Cortex of kidney (tissue), 1 donor: ENCODE measurements around the gene KIAA1549.
"Not testable (repeated sequence)": the region's sequence is repeated elsewhere in the genome, so short reads cannot be mapped to it uniquely, and the experiment has no call there.

Experiments
- DNase-seq: peaks from one replicate; lab custom pipeline; 2025; lab: John Stamatoyannopoulos, UW

The KIAA1549 gene

DNA sequence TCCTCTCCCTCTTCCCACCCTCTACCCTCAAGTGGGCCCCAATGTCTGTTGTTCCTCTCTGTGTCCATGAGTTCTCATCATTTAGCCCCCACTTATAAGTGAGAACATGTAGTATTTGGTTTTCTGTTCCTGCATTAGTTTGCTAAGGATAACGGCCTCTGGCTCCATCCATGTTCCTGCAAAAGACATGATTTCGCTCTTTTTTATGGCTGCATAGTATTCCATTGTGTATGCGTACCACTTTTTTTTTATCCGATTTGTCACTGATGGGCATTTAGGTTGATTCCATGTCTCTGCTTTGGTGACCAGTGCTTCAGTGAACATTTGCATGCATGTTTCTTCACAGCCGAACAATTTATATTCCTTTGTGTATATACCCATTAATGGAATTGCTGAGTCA lies 131.5 kb downstream of the KIAA1549 start:
- no peak for DNase-seq

DNA sequence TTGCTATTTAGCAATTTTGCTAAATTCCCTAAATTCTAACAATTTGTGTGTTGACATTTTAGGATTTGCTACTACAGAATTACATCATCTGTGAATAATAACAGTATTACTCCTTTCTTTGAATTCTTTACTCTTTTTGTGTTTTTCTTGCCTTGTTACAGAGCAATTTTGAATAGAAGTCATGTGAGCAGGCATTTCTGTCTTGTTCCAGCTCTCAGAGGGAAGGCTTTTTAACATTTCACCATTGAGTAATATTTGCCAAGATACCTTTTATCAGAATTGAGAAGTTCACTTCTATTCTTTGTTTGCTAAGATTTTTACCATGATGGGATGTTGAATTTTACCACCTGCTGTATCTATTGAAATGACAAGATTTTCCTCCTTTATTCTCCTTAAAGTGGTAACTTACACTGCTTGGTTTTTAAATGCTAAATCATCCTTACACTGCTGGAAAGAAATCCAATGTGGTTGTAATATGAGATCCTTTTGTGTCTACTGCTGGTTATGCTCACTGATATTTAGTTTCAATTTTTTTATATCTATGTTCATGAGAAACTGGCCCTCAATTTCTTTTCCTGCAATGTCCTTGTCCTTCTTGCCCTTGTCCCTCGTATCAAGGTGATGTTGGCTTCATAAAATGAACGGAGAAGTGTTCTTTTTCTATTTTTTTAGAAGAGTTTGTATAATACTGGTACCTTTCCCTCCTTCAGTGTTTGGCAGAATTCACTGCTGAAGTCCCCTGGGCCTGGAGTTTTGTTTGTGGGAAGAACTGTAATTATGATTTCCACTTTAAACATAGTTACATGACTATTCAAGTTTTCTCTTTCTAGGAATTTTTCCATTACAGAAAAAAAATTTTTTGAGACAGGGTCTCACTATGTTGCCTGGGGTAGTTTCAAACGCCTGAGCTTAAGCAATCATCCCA lies 132.9 kb downstream of the KIAA1549 start:
- DNase-seq = no peak

DNA sequence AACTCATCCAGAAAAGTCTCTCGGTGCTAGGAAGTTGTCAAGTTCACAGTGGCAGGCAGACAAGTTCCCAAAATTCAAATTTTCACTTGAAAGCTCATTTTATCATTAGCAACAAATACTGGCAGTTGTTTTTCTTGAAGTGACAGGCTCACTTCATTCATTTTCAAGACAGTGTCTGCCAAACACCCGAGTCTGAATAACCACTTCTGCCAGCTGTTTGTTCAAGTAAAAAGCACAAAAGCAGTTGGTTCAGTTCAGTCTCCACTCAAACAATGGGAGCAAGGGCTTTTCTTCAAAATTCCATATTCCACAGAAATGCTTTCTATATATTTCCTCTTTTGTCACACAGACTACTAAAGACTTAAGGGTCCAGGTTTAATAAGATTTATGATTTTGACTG lies 135.5 kb downstream of the KIAA1549 start:
- DNase-seq = no peak

DNA sequence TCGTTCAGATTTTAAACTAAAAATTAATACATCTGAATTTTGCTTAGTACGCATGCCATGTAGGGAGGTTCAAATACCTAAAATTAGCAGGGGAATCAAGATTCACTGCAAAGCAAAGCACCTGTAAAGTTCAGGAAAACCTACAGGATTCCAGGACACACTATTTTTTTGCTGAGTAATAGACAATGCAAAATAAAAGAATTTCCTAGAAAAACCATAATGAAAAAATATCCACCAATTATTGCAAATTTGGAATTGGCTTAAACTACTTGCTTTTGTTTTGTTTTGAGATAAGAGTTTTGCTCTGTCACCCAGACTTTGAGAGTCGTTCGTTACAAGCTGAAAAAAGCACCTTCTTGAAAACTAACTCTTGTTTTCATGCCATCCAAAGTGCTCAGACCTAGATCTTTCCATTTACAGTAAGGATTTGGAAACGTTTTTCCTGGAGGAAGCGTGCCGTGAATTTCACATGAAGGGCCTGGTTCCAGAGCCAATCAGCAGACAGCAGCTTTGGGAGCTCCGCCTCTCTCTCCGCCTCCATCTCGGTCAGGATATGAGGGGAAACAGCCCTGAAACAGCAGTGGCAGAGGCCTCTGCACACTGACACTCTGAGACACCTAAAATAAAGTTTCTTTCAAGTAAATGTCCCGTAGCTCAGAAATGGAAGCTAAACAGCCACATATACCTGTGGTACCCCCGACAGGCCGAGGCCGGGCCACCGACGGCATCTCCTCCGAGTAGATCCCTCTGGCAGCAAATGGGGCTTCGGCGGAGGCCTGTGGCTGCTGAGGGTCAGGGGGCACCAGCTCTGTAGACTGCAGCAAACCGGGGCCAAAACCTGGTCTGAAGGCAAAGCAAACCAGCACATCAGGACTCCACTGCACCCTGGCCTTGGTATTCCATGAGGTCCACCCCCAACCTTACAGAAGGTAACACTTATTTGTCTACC lies 137.3 kb downstream of the KIAA1549 start:
- no peak for DNase-seq

DNA sequence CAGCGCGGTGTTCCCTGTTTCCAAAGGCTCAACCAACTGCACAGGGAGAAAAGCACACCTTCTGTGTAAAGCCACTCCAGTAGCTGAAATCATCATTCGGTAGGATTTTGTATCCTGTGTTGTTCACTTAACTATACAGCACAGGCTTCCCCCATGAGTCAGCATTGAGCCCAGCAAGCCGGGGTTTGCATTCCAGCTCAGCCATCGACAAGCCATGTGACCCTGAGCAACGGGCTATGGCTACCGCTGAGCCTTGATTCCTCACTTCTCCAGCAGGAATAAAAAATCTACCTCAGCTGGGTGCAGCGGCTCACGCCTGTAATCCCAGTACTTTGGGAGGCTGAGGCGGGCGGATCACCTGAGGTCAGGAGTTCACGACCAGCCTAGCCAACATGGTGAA lies 139.1 kb downstream of the KIAA1549 start:
- no peak for DNase-seq

DNA sequence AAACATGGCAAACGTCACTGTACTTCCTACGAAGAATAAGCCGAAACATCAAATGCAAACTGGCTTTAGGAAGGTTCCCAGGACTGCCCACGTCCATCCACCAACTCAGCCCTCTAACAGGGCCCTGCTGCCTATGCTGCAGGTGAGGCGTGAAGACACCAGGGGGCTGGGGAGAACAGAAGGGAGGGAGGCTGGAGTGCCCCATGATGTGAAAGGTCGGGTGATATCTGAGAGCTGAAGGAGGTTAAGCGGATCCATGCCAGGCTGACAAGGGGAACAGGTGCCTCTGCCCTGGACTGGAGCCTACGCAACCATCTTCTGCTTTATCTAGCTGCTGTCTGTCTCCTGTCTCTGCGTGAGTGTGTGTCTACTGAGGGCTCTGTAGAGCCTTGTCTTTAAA lies 143.0 kb downstream of the KIAA1549 start:
- DNase-seq = no peak

DNA sequence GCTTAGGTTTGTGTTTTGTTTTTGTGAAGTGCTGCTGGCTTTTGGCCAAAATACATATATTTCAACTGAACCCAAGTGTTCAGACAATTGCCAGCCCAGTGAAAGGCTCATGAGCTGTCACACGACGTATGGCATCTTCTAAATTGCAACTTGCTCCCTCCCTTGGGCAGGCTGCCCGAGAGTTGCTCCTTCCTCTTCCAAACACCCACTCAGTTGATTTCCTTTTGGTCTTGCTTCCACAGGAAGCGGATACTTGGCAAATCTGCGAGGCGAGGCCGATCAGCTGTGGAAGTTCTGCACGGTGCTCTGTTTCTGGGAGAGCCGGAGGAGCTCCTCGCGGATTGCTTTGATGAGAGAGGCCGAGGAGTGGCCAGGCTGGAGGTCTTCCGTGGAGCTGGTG lies 143.6 kb downstream of the KIAA1549 start:
- DNase-seq = no peak

DNA sequence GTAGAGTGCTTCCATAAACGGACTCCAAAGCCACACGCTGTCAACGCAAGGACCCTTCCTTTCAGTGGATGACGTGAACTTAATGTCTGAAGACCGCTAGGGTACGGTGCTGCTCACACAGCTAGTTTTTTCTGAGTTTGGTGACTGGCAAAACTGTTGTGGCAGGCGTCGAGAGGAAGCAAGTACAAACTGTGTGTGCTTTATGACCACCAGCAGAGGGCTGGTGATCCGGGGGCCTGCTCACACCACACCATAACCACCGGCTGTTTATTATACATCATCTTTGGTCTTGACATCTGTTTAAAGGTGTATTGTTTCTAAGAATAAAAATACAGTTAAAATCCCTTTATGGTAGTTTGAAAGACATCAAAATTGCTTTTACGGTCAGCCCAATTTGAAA lies 146.1 kb downstream of the KIAA1549 start:
- DNase-seq = no peak

DNA sequence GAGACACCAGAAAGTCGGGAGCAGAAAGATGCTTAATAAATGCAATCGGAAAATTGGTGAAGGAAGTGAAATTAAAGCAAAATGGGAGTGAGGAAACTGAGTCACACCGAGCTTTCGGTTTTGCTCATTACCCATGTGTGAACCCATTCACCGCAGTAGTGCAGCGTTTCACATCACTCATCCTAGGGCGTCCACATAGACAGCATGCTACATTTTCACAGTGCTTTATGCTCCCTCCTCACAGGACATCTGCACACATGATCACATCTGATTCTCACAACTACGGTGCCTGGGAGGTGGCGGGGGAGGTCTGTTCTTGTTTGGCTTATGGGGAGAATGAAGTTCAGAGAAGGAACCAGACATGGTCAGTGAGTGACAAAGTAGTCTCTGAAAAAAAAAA lies 146.6 kb downstream of the KIAA1549 start:
- no peak for DNase-seq

DNA sequence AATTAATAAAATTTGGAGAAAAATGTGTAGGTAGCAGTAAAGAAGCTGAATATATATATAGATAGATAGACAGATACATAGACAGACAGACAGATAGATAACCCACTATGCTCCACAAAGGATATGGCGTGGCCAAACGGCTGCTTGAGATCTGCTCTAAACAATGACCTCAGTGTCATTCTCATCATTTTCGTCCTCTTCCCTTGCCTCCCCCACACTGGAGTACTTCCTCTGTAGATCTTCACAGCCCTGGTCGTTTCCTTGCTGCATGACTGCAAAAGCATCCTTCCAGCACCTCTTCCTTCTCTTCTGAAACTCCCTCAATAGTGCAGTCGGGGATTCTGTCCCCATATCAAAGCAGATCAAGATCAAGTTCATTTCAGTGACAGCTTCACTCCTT lies 147.6 kb downstream of the KIAA1549 start:
- DNase-seq = no peak

DNA sequence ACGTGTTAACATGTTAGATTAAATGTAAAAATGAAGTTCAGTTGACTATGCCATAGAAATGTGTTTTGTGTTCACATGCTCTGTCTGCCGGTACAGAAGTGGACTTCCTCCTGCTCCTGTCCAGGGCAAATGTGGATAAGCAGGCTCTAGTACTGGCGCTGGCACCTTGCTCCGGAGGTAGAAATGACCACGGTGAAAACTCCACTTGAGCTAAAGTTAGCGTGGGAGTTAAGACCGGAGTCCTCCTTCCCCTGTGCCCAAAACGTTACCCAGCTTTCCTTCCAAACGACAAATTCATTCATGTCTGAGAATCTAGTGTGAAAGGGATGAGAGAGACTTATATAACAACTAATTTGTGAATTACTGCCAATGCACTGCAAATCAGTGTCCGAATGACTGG lies 148.2 kb downstream of the KIAA1549 start:
- no peak for DNase-seq

DNA sequence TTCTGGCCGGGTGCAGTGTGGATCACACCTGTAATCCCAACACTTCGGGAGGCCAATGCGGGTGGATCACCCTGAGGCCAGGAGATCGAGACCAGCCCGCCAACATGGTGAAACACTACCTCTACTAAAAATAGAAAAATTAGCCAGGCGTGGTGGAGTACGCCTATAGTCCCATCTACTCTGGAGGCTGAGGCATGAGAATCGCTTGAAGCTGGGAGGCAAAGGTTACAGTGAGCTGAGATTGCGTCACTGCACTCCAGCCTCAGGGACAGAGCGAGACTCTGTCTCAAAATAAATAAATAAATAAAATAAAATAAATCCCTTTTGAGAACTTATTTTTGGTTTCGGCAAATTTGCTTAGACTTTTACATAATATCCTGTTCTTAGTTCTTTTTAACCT lies 151.9 kb downstream of the KIAA1549 start:
- no peak for DNase-seq

DNA sequence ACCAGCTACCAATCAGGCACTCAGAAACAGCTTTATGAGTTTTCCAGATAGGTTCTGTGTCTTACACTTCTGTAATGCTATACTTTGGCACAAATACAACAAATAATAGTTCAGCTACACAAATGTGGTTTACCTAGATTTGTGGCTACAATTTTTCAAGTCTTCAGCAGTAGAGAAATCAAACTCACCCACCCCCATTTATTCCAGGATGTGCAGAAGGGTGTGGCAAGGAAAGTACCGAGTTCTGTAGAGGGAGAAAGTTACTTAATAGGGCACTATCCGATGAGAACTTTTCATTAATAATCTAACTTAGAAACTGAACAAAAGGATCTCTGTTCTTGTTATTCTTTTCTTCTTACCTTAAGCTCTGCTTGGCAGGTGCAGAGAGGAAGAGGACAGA lies 152.9 kb downstream of the KIAA1549 start:
- no peak for DNase-seq

DNA sequence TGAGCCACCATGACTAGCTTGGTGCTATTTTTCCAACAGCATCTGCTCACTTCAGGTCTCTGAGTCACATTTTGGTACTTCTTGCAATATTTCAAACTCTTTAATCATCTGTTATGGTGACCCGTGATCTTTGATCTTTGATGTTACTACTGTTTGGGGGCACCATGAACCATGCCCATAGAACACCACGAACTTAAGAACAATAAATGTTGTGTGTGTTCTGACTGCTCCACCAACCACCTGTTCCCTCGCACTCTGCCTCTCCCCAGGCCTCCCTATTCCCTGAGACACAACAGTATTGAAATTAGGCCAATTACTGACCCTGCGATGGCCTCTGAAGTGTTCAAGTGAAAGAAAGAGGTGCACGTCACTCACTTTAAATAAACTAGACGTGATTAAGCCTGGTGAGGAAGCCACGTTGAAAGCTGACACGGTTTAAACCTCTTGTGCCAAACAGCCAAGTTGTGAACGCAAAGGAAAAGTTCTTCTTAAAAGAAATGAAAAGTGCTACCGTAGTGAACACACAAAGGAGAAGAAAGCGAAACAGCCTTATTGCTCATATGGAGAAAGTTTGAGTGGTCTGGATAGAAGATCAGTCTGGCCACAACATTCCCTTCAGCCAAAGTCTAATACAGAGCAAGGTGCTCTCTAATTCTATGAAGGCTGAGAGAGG lies 156.0 kb downstream of the KIAA1549 start:
- DNase-seq = no peak

DNA sequence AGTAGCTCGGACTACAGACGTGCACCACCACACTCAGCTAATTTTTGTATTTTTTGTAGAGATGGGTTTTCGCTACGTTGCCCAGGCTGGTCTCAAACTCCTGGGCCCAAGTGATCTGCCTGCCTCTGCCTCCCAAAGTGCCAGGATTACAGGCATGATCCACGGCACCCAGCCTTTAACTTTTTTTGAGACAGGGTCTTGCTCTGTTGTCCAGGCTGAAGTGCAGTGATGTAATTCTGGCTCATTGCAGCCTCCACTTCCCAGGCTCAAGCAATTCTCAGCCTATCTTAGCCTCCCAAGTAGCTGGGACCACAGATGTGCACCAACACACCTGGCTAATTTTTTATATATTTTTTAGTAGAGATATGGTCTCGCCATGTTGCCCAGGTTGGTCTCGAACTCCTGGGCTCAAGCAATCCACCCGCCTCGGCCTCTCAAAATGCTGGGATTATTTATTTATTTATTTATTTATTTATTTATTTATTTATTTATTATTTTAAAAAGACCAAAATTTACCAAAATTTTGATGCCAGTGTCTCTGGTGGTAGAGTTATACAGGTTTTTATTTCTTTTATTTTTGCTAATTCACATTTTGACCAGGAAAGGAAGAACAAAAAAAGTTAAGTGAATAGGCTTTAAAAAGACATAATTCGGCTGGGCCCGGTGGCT lies 158.2 kb downstream of the KIAA1549 start:
- no peak for DNase-seq

DNA sequence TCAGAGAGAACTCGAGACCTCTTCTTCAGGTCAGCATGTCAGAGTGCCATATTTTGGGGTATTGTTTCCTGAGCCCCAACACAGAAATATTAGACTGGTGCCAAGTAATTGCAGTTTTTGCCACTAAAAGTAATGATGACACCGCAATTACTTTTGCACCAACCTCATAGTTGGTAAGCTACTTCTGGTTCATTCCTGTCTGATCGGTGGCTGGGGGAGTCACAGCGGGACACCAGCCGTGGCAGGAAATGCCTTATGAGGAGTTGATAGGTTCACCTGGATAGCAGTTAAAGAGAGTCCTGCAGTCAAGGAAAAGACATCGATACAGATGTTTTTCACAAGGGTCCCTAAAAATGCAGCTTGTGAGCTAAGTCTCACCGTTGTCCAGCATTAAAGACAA lies 159.3 kb downstream of the KIAA1549 start:
- DNase-seq = no peak

DNA sequence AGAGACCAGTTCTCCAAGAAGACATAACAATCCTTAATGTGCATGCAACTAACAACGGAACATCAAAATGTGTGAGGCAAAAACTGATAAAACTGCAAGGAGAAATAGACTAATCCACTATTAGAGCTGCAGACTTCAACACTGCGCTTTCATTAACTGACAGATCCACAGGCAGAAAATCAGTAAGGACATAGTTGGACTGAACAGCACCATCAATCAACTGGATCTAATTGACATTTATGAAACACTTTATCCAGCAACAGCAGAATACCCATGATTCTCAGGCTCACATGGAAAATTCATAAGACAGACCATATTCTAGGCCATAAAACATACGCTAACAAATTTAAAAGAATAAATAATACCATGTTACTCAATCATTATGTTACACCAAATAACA lies 161.6 kb downstream of the KIAA1549 start:
- DNase-seq = no peak

DNA sequence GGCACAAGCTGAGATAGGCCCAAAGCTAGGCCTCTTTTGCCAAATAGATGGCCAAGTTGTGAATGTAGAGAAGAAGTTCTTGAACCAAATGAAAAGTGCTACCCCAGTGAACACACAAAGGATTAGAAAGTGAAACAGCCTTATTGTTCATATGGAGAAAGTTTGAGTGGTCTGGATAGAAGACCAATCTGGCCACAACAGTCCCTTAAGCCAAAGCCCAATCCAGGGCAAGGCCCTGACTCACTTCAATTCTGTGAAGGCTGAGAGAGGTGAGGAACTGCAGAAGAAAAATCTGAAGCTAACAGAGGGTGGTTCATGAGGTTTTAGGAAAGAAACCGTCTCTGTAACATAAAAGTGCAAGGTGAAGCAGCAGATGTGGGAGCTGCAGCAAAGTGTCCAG lies 164.5 kb downstream of the KIAA1549 start:
- no peak for DNase-seq

DNA sequence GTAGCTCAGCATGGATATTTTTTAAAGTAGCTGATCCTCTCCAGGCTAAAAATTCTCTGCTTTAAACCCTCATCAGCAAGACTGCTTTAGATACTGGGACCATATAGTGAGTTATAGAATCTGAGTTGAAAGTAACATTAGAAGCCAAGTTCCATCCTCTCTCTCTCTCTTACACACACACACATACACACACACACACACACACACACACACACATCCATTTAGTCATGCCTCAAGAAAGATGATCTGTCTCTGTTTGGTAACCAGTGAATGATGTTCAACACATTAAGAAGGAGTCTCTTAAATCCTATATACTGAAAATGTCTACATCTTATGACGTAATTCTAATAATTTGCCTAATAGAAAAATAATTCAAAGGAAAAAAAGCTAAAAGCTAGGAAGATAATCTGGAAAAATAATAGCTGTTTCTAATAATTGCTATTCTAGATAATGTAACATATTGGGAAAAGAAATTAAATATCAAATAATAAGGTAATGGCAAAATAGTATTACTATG lies 166.3 kb downstream of the KIAA1549 start:
- no peak for DNase-seq

DNA sequence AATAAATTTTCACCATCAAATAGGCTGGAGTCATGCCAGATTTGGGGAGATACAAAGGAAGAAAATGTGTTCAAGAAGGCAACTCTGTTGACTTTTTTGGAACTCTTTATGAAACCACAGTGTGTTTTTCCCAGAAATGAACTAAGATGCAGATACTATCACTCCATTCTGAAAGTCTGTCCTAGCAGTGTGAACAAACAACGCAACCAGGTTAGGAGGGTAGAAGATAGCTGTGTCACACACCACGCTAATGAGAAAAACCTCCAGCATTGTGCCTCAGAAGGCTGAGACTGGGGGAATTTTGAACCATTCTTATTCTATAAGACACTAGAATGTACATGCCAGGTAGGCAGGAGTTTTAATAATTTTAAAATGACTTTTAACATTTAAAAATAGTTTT lies 167.2 kb downstream of the KIAA1549 start:
- DNase-seq = no peak

DNA sequence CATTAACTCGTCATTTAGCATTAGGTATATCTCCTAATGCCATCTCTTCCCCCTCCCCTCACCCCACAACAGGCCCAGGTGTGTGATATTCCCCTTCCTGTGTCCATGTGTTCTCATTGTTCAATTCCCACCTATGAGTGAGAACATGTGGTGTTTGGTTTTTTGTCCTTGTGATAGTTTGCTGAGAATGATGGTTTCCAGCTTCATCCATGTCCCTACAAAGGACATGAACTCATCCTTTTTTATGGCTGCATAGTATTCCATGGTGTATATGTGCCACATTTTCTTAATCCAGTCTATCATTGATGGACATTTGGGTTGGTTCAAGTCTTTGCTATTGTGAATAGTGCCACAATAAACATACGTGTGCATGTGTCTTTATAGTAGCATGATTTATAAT lies 169.9 kb downstream of the KIAA1549 start:
- DNase-seq = not testable (repeated sequence)

DNA sequence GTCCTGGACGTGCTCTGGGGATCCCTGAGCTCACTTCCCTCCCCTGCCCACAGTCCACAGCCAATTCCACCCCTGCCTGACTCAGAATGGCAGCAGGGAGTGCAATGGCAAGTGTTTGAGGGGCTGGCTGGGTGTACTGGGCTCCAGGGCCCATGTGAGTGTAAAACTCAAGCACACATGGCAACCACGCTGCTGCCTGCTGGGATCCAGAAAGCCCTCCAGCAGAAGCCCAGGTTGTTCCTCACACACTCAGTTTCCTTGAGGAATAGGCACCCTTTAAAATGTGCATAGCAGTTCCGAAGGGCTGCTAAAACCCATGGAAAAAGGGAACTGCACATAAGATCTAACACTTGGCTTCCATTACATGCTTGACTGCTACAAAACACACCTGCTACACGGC lies 171.8 kb downstream of the KIAA1549 start:
- DNase-seq = no peak
